ENCODE data around the gene USPL1.
A peak's percentile ranks its signal among the peaks of the same experiment; 100 is the strongest.

DNA sequence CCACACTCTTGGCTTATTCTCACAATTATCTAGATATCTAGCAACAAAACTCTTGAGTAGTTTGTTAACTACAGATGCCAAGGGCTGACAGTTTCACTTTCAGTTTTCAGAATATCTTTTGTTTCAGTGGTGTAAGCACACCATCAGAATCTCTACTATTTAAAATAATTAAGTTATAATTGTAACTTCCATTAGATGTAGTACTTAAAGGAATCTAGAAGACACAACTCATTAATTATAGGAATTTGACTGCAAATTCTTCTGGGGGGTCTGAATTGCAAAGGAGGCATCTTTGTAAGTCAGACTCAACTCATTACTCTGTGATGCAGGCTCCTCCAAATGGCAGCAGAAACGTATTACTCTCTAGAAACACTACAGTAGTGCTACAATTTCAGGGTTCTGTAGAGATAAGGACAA lies 44.9 kb upstream of the USPL1 start:
- TF ChIP-seq, protein P1, sequence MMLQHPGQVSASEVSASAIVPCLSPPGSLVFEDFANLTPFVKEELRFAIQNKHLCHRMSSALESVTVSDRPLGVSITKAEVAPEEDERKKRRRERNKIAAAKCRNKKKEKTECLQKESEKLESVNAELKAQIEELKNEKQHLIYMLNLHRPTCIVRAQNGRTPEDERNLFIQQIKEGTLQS (IDR thresholded peaks at IDR 0.05), result no peak
- peak; percentile 7 for TF ChIP-seq CTCF (IDR thresholded peaks at IDR 0.05; ENCODE audit: low read depth, low read length, missing input control)
- no peak for TF ChIP-seq ZBTB33 (IDR thresholded peaks at IDR 0.05)
- TF ChIP-seq, protein P2, sequence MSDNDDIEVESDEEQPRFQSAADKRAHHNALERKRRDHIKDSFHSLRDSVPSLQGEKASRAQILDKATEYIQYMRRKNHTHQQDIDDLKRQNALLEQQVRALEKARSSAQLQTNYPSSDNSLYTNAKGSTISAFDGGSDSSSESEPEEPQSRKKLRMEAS (IDR thresholded peaks at IDR 0.05), result no peak

Data from liver (tissue), 3 donors.